HG02759 (cell line): Measurements from ENCODE around the gene KLF13.

Source experiments
- ATAC-seq: cut with Tn5 transposase; IDR thresholded peaks from one replicate; pipeline ENCODE4 v1.9.1; 2021; ENCODE audit warnings: mild to moderate bottlenecking, moderate library complexity; ENCODE audit not compliant: unreplicated experiment

KLF13 gene

GRCh38 chr15:31326156-31326874 is at the start of gene KLF13:
Gene KLF13, plus strand, starts transcription at chr15:31326835. Its CDS starts 378 bp downstream, at chr15:31327213.
- peak; percentile 64 for ATAC-seq

DNA sequence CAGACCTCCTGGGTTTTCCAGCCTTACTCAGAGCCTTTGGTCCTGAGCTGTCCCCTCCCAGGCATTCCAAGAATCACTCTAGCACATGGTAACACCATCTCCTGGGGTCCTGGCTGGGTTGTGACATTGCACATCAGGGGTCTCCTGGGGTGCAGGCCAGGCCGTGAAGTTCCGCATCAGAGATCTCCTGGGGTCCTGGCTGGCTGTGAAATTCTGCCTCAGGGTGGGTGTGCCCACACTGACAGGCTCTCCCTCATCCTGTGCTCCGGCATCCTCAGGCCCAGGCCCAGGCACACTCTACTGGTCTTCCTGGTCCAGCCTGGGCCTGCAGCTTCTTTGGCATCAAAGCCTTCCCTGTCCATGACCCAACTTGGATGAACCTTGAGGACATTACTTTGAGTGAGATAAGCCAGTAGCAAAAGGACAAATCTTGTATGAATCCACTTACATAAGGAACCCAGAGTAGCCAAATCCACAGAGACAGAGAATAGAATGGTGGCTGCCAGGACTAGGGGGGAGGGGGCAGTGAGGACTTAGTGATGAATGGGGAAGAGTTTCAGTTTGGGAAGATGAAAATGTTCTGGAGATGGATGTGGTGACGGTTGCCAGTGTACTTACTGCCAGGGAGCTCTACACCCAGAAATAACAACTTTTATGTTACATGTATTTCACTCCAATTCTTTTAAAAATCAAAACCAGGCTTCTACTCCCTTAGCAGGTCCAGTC is 49.1 kb upstream of the KLF13 start:
- ATAC-seq: no peak

- ATAC-seq: no peak
Measured at GRCh38 chr15:31278061-31278445, 48.6 kb upstream of the KLF13 start.

- ATAC-seq: no peak
Measured at GRCh38 chr15:31278544-31279220, 48.0 kb upstream of the KLF13 start.

GRCh38 chr15:31279221-31280045 is 47.2 kb upstream of the KLF13 start:
- ATAC-seq: no peak

DNA sequence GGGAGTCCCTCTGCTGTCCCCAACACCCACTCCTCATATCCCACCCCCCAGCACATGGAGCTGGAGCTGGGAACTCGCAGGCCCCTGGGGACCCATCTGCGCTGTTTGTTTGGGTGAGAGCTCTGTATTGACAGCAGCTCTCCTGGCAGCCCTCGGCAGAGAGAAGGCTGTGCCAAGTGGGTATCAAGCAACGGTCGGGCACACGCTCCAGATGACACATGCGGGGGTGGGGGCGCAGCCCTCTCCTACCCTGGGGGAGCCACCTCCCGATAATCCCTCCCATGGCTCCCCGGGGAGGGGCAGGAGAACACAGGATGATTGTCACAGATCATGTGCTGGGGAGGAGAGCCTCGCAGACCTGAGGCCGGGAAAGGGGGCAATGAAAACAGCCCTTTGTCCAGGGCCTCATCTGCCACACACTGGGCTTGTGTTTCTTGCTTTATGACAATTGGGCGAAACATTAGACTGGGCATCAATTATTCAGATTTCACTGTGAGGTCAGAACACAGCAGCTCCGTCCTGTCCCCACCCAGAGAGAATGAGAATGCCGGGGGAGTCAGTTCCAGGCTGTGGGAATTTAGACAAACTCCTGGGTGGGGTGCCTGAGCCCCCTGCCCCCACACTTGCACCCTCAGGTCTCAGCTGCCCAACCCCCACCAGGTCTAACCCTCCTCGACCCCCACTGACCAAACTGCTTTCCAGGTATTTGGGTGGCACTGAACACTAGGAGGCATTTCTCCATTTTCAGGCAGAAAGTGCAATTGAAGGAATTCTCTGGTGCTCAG is 46.4 kb upstream of the KLF13 start:
- no peak for ATAC-seq

GRCh38 chr15:31280831-31281216 is 45.8 kb upstream of the KLF13 start:
- ATAC-seq: no peak

DNA sequence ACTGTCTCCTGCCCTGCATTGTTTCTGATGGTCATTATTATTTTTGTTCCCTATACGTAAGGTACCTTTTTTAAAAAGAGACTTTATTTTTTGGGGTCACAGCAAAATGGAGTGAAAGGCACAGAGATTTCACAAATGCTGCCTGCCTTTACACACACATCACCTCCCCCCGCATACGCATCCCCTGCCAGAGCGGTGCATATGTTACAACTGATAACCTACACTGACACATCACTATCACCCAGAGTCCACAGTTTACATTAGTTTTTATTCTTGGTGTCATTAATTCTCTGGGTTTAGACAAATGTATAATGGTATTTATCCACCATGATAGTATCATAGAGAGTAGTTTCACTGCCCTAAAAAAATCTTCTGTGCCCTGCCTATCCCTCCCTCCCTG is 43.6 kb upstream of the KLF13 start:
- no peak for ATAC-seq

- peak; percentile 63 for ATAC-seq
Measured at GRCh38 chr15:31285772-31286261, 40.8 kb upstream of the KLF13 start.

DNA sequence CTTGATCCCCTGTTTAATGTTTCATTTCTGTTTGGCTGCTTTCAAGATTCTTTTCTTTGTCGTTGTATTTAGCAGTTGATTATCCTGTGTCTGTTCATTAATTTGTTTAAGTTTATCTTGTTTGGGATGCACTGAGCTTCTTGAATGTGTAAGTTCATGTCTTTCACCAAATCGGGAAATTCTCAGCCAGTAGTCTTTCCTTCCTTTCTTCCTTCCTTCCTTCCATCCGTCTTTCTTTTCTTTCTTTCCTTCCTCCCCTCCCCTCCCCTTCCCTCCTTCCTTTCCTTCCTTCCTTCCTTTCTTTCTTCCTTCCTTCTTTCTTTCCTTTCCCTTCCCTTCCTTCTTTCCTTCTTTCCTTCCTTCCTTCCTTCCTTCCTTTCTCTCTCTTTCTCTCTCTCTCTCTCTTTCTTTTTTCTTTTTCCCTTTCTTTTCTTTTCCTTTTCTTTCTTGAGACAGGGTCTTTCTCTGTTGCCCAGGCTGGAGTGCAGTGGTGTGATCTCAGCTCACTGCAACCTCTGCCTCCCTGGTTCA is 35.5 kb upstream of the KLF13 start:
- ATAC-seq: no peak

GRCh38 chr15:31292391-31293015 is 34.1 kb upstream of the KLF13 start:
- ATAC-seq: no peak

DNA sequence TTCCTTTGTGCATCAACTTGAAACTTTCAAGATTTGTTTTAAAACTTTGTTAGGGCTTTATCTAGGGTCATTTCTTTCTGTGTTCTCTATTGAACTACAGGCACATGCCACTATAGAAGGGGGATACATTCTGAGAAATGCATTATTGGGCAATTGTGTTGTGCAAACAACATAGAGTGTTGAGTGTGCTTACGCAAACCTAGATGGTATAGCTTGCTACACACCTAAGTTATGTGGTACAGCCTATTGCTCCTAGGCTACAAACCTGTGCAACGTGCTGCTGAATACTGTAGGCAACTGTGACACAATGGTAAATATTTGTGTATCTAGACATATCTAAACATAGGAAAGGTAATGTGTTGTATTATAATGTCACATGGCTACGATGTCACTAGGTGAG is 33.0 kb upstream of the KLF13 start:
- no peak for ATAC-seq

DNA sequence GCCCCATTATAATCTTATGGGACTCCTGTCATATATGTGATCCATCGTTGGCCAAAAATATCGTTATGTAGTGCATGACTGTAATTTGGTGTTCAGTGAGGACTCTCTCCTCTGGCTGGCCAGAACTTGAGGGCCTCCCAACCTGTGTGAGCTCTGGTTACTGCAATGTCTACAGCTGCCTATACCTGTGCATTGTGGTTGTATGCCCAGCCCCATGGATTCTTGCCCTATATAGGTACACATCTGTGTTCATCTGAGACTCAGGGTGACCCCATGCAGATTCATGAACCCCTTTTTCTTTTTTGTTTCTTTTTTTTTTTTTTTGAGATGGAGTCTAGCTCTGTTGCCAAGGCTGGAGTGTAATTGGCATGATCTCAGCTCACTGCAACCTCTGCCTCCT is 32.6 kb upstream of the KLF13 start:
- ATAC-seq: no peak

DNA sequence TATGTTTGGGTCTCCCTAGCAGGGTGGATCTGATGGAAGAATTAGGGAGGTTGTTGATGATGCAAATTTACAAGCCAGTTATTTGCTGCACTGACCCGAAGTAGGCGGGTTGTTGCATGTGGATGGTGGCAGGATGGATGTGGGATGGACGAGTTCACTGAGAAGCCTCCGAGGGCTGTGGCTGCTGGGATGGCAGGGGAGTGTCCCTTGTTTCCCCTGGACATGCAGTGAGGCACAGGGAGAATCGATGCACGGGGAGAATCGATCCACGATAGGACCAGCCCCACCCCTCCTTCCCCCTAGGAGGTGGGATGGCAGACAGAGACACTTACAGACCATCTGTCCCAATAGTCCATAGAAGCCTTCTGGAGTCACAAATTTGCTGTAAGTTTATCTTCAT is 31.0 kb upstream of the KLF13 start:
- ATAC-seq: no peak

- no peak for ATAC-seq
Measured at GRCh38 chr15:31296219-31296645, 30.4 kb upstream of the KLF13 start.

DNA sequence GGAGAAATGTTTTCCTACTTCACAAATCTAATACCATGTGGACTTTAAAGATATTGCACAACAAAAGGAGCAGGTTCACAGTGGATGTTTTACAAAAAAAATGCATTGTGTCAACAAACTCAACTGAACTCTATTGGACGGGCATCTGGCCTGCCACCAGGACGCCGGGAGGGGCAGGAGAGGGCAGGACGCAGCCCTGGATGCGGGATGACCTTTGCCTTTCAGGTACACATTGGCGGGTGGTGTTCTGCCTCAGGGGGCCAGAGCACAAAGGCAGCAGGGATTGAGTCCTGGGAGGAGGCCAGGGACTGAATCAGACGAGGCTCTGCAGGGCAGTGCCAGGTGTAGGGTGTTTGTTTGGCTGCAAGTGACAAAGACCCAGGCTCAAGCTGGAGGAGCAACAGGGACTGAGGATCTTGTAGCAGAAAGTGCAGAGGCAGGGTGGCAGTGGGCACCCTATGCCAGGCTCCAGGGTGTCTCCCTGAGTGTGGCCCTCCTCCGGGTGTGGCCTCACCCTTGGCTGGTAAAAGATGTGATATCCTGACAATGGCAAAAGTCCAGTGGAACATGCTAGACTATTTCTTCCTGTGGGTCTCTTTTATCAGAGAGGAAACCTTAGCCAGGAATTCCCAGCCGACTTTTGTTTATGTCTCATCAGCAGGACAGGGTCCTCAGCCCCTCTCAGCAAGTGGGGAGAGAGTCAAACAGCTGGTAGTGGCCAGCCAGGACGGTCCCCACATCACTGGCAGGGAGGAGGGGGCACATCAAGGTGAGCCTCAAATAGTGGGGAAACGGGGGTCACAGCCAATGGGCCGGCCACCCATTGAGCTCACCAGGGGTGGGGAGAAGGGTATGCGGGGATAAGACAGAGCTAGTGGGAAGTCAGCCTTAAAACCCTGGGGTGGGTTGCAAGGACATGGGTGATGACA is 29.7 kb upstream of the KLF13 start:
- no peak for ATAC-seq

- ATAC-seq: no peak
Measured at GRCh38 chr15:31297575-31298456, 28.8 kb upstream of the KLF13 start.
